Heart left ventricle (tissue), 16 donors: Measurements from ENCODE around the gene CLEC4E. TPM values are rescaled to one million over a fixed set of nuclear protein-coding genes. Genes with fewer than 3 reads are reported as not detected.
"Not testable (repeated sequence)": the region's sequence is repeated elsewhere in the genome, so short reads cannot be mapped to it uniquely, and the experiment has no call there.

Source experiments
- ATAC-seq, 4 donors: fragments of 200-7000 bp; cut with Tn5 transposase; one replicate each; pipeline ENCODE4 v1.9.1; 2020 to 2022; ENCODE audit warnings: moderate library complexity in 4 of 4, mild to moderate bottlenecking in 3 of 4, moderate number of reproducible peaks in 1 of 4
- DNase-seq, 5 donors: peaks; one replicate each; pipeline ENCODE4 v3.0.0-alpha.2; 2020
- H3K27ac ChIP-seq, 12 donors: fragments of 200-600 bp; sonication (generic) in 4 of 12; one replicate each; pipeline versions ENCODE4 v1.5.0 to v1.8.0; 2016 to 2022; ENCODE audit warnings: mild to moderate bottlenecking in 2 of 12
- H3K27me3 ChIP-seq, 9 donors: fragments of 200-600 bp; sonication (generic) in 2 of 9; one replicate each; pipeline versions ENCODE4 v1.5.1 to v1.8.0; 2016 to 2022; ENCODE audit warnings: mild to moderate bottlenecking in 3 of 9
- H3K36me3 ChIP-seq, 9 donors: fragments of 200-600 bp; sonication (generic) in 2 of 9; one replicate each; pipeline versions ENCODE4 v1.5.0 to v1.8.0; 2018 to 2022; ENCODE audit warnings: mild to moderate bottlenecking in 2 of 9
- H3K4me1 ChIP-seq, 12 donors: fragments of 200-600 bp; sonication (generic) in 4 of 12; one replicate each; pipeline versions ENCODE4 v1.5.0 to v1.8.0; 2016 to 2022; ENCODE audit warnings: mild to moderate bottlenecking in 3 of 12
- H3K4me3 ChIP-seq, 12 donors: fragments of 200-600 bp; sonication (generic) in 4 of 12; one replicate each; pipeline versions ENCODE4 v1.5.0 to v1.8.0; 2017 to 2022; ENCODE audit warnings: mild to moderate bottlenecking in 9 of 12, moderate library complexity in 4 of 12
- H3K9me3 ChIP-seq, 12 donors: fragments of 200-600 bp; sonication (generic) in 4 of 12; one replicate each; pipeline versions ENCODE4 v1.5.0 to v1.8.0; 2016 to 2022; ENCODE audit warnings: mild to moderate bottlenecking in 1 of 12
- CTCF ChIP-seq, 12 donors: fragments of 200-600 bp; sonication (generic) in 4 of 12; IDR thresholded peaks; one replicate each; pipeline versions ENCODE4 v1.5.0 to v1.8.0; 2018 to 2022; ENCODE audit warnings: antibody characterized with exemption in 12 of 12, mild to moderate bottlenecking in 5 of 12
- POLR2A ChIP-seq, 2 donors: fragments of 450-650 bp; IDR thresholded peaks; one replicate each; pipeline ENCODE4 v1.6.1; 2017; ENCODE audit warnings: antibody characterized with exemption in 2 of 2, mild to moderate bottlenecking in 2 of 2, moderate library complexity in 2 of 2
- WGBS, 4 donors: extraction: QIAGEN DNeasy Blood & Tissue Kit in 2 of 4; methylation state at CpG; one replicate each; pipeline versions ENCODE4 v1.1.5 to v1.1.7; 2013 to 2018; 5-methylcytosine and 5-hydroxymethylcytosine counted together
- intact Hi-C, 10 donors: fragments of 100-400 bp; cut with DNase I; formaldehyde crosslinking; loops; one replicate each; pipeline versions ENCODE4 v1.11.1 to v1.14.2; 2022
- polyA plus RNA-seq, 2 donors: library from polyadenylated mRNA; stranded (reverse); fragments of 200-250 nt; gene quantifications; one replicate each; pipeline ENCODE4 v1.2.3, GENCODE V29; 2013
- total RNA-seq, 9 donors: library from RNA; depleted of rRNA in 2 of 9; stranded (reverse); fragments of >200 nt in 2 of 9; fragmentation: NEBNext Ultra II Directional in 3 of 9; extraction: Animal tissue kit (Norgen Biotek cat#: 25700) in 3 of 9; gene quantifications; one replicate each; pipeline versions ENCODE4 v1.1.0 to v1.2.4, GENCODE V29; 2016 to 2023
- donor health status: ischemic (EF 13 %, LVEDD 7.1; RV severe dilation, severe dysfunction).
- donor health status: healthy with polysubstance abuse.
- donor health status: DM: no; HTN: yes; CAD: no.
- donor health status: DM: no; HTN: no; CAD: no.
- donor health status: ischemic (EF 25% LVEDD 6.9; RV normal size, moderate dysfunction).
- donor health status: ischemic (EF 25% LVEDD 5.7; RV mildly dilated, moderate dysfunction).
- donor health status: healthy.
- donor health status: DM: yes; HTN: yes; CAD: no.
- donor health status: ischemic (EF 35%, LVEDD 5.7; RV mildly dilated, moderate dysfunction).
- donor health status: nonischemic (EF 11% LVEDD 7.7; RV severe dilation, severe dysfunction).
- donor health status: DM: yes; HTN: yes; CAD: no.
- donor health status: PGD.
- donor health status: ischemic (EF 29% LVEDD 5.4; RV normal size, mild dysfunction).
- donor health status: nonischemic (EF 23%, LVEDD 6.1; RV moderate dilation, normal function).

The CLEC4E gene
- total and polyA plus RNA-seq, 11 donors = 0.25 to 5.1 (median 0.76) TPM

- intact Hi-C loops = no loop called here
- no peak for DNase-seq
- H3K9me3 ChIP-seq = no peaks in the 10 kb centered on the region
- H3K27ac ChIP-seq = no peak overlapping the region
- ATAC-seq = no peak
- H3K36me3 ChIP-seq = no peaks in the 10 kb centered on the region
- no peaks in the 10 kb centered on the region for H3K27me3 ChIP-seq
- H3K4me1 ChIP-seq = peaks cover 0 to 4% (median 0%) of the 10 kb centered on the region in 12 donors
- no peak for TF ChIP-seq POLR2A (IDR thresholded peaks at IDR 0.05)
- TF ChIP-seq CTCF (IDR thresholded peaks at IDR 0.05) = no peak
- 69 to 79% (median 77%) methylated on average over 3 of the region's 3 CpGs for WGBS, 4 donors
- H3K4me3 ChIP-seq = no peak overlapping the region
These were observed 37.2 kb upstream of the CLEC4E start for GRCh38 chr12:8577879-8578278.

GRCh38 chr12:8572507-8572906 lies 31.8 kb upstream of the CLEC4E start:
- WGBS, 4 donors = 41 to 54% (median 44%) methylated on average over 2 of the region's 2 CpGs
- Histone ChIP-seq H3K27ac (no peak overlapping the region), H3K36me3 (no peaks in the 10 kb centered on the region), H3K4me1 (peaks cover 0 to 16% (median 0%) of the 10 kb centered on the region in 12 donors), H3K27me3 (no peaks in the 10 kb centered on the region), H3K4me3 (no peak overlapping the region), H3K9me3 (peaks cover 0 to 2% (median 0%) of the 10 kb centered on the region in 12 donors)
- DNase-seq = no peak
- intact Hi-C loops = no loop called here
- peak in 2 of 4 donors; percentile 63 to 75 for ATAC-seq
- TF ChIP-seq POLR2A (IDR thresholded peaks at IDR 0.05) = no peak
- TF ChIP-seq CTCF (IDR thresholded peaks at IDR 0.05) = no peak

GRCh38 chr12:8566525-8566924 lies 25.8 kb upstream of the CLEC4E start:
- H3K27ac ChIP-seq = peak overlapping the region in 1 of 12 donors; percentile 68
- H3K4me1 ChIP-seq = peaks cover 0 to 18% (median 0%) of the 10 kb centered on the region in 12 donors
- intact Hi-C loops = no loop called here
- TF ChIP-seq CTCF (IDR thresholded peaks at IDR 0.05) = no peak
- no peak for TF ChIP-seq POLR2A (IDR thresholded peaks at IDR 0.05)
- no peak for ATAC-seq
- no peaks in the 10 kb centered on the region for H3K36me3 ChIP-seq
- H3K27me3 ChIP-seq = no peaks in the 10 kb centered on the region
- H3K4me3 ChIP-seq = no peak overlapping the region
- DNase-seq = no peak
- H3K9me3 ChIP-seq = peaks cover 0 to 27% (median 6%) of the 10 kb centered on the region in 12 donors

- H3K27me3 ChIP-seq, intact Hi-C loops, DNase-seq, H3K4me3 ChIP-seq, H3K36me3 ChIP-seq: not testable (repeated sequence)
- H3K27ac ChIP-seq = peak overlapping the region in 1 of 12 donors; percentile 71
- peaks cover 0 to 18% (median 0%) of the 10 kb centered on the region in 12 donors for H3K4me1 ChIP-seq
- H3K9me3 ChIP-seq = peaks cover 0 to 27% (median 6%) of the 10 kb centered on the region in 12 donors
- 63 to 75% (median 66%) methylated on average over 2 of the region's 2 CpGs for WGBS, 4 donors
- ATAC-seq = peak in 1 of 4 donors; percentile 44
These were observed 25.3 kb upstream of the CLEC4E start for GRCh38 chr12:8566052-8566451.

GRCh38 chr12:8564656-8565055 lies 24.0 kb upstream of the CLEC4E start:
- no peak overlapping the region for H3K4me3 ChIP-seq
- H3K9me3 ChIP-seq = peaks cover 0 to 27% (median 6%) of the 10 kb centered on the region in 12 donors
- no peaks in the 10 kb centered on the region for H3K27me3 ChIP-seq
- 46 to 74% (median 63%) methylated on average over 22 of the region's 22 CpGs for WGBS, 4 donors
- DNase-seq = no peak
- ATAC-seq = no peak
- no peak overlapping the region for H3K27ac ChIP-seq
- H3K4me1 ChIP-seq = peaks cover 0 to 18% (median 0%) of the 10 kb centered on the region in 12 donors
- TF ChIP-seq POLR2A (IDR thresholded peaks at IDR 0.05) (no peak), CTCF (IDR thresholded peaks at IDR 0.05) (no peak)
- intact Hi-C loops = no loop called here
- no peaks in the 10 kb centered on the region for H3K36me3 ChIP-seq
